ENCODE measurements around the gene ACP7.

ACP7 gene

GRCh38 chr19:39154629-39155100, 70.5 kb downstream of the ACP7 start:
- H3K9me3 Mint-ChIP-seq: peaks cover 6% of the 10 kb centered on the region
- no peak for TF ChIP-seq CTCF (IDR thresholded peaks at IDR 0.05)
- peaks cover 14% of the 10 kb centered on the region for H3K36me3 Mint-ChIP-seq (ENCODE audit: low read depth)
- no peak overlapping the region for H3K27ac Mint-ChIP-seq
- no peaks in the 10 kb centered on the region for H3K27me3 Mint-ChIP-seq (ENCODE audit: low read depth, poor library complexity)
- no peak for DNase-seq
- H3K4me1 Mint-ChIP-seq: peaks cover 46% of the 10 kb centered on the region
- no peak overlapping the region for H3K4me3 Mint-ChIP-seq

GRCh38 chr19:39155114-39155700, 71.0 kb downstream of the ACP7 start:
- Mint-ChIP-seq H3K4me3 (no peak overlapping the region), H3K4me1 (peaks cover 48% of the 10 kb centered on the region), H3K9me3 (peaks cover 4% of the 10 kb centered on the region), H3K36me3 (ENCODE audit: low read depth) (peaks cover 9% of the 10 kb centered on the region), H3K27ac (no peak overlapping the region), H3K27me3 (ENCODE audit: low read depth, poor library complexity) (no peaks in the 10 kb centered on the region)
- TF ChIP-seq CTCF (IDR thresholded peaks at IDR 0.05): no peak
- no peak for DNase-seq

GRCh38 chr19:39155741-39156140, 71.6 kb downstream of the ACP7 start:
- peak overlapping the region; percentile 78 for H3K27ac Mint-ChIP-seq
- H3K36me3 Mint-ChIP-seq (ENCODE audit: low read depth): peaks cover 8% of the 10 kb centered on the region
- no peak for DNase-seq
- H3K27me3 Mint-ChIP-seq (ENCODE audit: low read depth, poor library complexity): no peaks in the 10 kb centered on the region
- H3K4me3 Mint-ChIP-seq: no peak overlapping the region
- TF ChIP-seq CTCF (IDR thresholded peaks at IDR 0.05): no peak
- H3K4me1 Mint-ChIP-seq: peaks cover 52% of the 10 kb centered on the region
- H3K9me3 Mint-ChIP-seq: peaks cover 4% of the 10 kb centered on the region

- H3K27me3 Mint-ChIP-seq (ENCODE audit: low read depth, poor library complexity): no peaks in the 10 kb centered on the region
- H3K4me3 Mint-ChIP-seq: no peak overlapping the region
- peak overlapping the region; percentile 72 for H3K27ac Mint-ChIP-seq
- H3K36me3 Mint-ChIP-seq (ENCODE audit: low read depth): peaks cover 8% of the 10 kb centered on the region
- peaks cover 52% of the 10 kb centered on the region for H3K4me1 Mint-ChIP-seq
- TF ChIP-seq CTCF (IDR thresholded peaks at IDR 0.05): no peak
- peaks cover 4% of the 10 kb centered on the region for H3K9me3 Mint-ChIP-seq
- DNase-seq: no peak
Observed at GRCh38 chr19:39156326-39157230, 72.4 kb downstream of the ACP7 start.

- Mint-ChIP-seq H3K4me1 (peaks cover 53% of the 10 kb centered on the region), H3K27ac (peak overlapping the region; percentile 72), H3K4me3 (no peak overlapping the region), H3K9me3 (peaks cover 4% of the 10 kb centered on the region), H3K27me3 (ENCODE audit: low read depth, poor library complexity) (no peaks in the 10 kb centered on the region), H3K36me3 (ENCODE audit: low read depth) (peaks cover 8% of the 10 kb centered on the region)
- TF ChIP-seq CTCF (IDR thresholded peaks at IDR 0.05): no peak
- no peak for DNase-seq
Observed at GRCh38 chr19:39157275-39157996, 73.3 kb downstream of the ACP7 start.
